ENCODE results near the gene MTX1.

MTX1 gene

DNA sequence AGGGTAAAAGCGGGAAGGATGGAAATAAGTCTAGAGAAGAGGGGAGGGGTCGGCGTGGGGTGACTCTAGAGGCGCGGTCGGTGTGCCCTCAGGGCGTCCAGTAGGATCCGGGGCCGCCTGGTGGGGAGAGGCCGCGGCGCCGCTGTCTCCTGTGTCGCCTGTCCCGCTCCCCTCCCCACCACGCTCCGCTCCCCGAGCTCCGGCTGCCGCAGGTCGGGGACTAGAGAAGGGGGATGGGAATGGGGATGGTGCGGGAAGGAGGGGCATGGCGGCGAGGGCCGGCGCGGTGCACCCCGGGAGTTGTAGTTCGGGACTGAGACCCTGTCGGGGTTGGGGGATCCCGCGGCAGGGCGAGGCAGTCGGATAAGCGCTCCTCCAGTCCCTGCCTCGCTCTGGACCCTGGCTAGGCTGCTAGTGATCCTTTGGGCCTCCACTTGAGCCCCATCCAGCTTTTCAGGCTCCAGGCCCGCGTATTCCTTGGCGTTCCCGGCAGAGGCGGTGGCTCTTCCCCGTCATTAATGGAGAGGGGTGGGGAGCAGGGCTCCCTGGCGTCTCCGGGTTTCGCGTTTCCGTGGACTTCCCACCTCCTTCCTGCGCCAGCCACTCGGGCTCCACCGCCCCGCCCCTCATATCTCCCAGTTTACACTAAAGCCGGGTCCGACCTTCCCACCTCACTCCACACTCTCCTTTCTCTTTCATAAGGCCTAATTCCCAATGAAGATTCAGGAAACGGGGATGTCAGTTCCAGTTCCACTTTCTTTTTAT is 46.9 kb downstream of the MTX1 start, which contains the start of gene ENTREP3:
Gene ENTREP3, minus strand, starts transcription at position 241 of the 765 bp plus-strand sequence. CDS start 606 bp downstream, outside the sequence.
- DNase-seq (ENCODE audit: low read depth in 2 of 2, low spot score in 1 of 2): peak in 1 of 2 donors; percentile 42

DNA sequence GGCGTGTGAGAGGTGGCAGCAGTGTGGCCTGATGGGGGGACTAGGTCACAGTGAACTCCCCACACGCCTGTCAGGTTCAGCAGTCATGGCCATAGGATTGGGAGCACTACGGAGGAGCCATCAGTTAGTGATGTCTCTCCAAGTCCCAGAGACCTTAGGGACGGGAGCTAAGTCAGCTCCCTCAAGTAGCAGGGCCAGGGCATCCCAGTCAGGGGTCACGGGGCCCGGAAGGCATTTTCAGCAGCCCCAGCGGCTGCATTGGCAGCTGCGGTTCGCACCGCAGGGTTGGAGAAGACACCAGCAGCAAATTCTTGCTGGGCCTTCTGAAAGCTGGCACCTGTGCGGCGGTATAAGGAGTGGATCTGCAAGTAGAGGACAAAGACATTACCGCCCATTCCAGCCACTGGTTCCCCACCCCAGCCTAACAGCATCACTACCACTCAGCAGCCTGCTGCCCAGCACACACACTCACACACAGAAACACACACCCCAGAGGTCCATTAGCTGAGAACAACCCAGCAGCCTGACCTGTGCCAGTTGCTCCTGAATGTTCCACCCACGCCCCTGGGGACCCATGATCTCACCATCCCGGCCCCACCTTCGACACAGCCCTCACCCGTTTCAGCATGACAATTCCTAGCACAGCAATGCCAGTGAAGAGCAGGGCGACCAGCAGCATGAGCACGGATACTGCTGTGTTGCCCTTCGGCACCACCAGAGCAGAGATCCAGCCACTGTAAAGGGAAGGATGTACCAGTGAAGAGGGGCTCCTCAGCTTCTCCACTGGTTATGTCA is 47.8 kb downstream of the MTX1 start:
- no peak for DNase-seq (ENCODE audit: low read depth in 2 of 2, low spot score in 1 of 2)

DNA sequence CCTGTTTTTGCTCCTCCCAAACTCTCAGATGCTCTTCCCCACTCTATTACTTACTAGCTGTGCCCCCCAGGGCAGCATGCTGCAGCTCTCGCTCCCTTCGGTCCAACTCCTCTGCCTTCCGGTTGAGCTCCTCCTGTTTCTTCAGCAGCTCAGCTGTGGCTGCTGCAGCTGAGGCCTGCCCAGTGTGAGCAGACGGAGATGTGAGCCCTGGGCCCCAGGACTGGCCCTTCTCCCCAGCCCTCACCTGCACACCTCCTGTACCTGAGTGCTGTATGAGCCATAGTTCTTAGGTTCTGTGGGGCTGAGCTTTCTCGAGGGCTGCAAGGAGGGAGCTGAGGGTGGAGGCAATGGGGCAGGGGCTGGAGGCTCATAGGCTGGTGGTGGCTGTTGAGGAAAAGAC is 51.8 kb downstream of the MTX1 start:
- no peak for DNase-seq (ENCODE audit: low read depth in 2 of 2, low spot score in 1 of 2)

DNA sequence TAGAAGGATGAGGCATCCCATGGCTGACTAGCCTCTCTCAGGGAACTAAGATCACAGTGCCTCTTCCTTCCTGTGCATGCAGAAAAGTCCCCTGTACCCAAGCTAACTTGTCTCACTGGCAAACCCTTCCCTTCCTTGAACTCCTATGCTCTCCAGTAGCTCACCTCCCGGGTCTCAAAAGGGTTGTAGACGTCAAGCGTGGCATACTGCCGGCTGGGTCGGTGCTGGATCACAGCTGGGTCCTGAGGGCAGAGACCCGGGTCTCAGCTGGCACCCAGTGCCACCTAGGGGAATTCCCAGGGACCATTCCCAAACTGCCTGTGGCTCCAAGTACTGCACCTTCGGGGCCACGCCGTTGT is 53.0 kb downstream of the MTX1 start:
- DNase-seq (ENCODE audit: low read depth in 2 of 2, low spot score in 1 of 2): no peak

DNA sequence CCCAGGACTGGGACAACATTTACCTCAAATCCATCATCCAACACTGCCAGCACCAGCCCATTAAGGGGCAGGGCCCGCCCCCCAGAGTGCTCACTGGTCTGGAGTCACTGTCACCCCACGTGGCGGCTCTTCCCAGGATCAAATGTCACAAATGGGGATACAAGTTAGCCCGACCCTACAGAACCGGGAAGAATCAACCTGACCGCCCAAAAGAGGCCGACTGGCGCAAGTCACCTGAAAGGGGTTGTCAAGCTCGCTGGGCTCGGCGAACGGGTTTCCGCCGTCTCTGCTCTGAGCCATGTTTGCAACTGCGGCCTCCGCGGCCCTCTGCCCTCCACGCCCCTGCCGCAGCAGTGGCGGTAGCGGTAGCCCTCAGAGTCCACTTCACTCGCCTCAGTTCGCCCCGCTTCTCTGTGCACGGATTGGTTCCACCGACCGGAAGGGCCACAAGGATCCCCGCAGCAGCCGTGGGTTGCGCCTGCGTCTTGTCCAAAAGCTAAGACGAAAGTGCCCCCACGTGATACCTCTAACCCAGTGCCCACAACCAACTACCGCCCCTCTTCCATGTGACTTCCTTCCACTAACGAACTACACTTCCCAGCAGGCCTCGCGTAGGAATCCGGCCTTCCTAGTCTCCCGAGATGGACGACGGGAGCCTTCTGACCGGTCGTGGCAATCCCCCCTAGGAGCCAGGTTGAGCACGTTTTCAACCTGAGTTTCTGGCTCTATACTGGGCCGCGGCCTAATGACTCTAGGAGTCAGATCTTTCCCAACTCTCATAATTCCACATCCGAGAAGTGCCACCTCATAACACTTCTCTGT is 53.6 kb downstream of the MTX1 start, which contains the start of gene SCAMP3:
Gene SCAMP3, minus strand, starts transcription at position 509 of the 822 bp plus-strand sequence. Its CDS starts 209 bp downstream, at position 300.
- DNase-seq (ENCODE audit: low read depth in 2 of 2, low spot score in 1 of 2): peak; percentile 66 to 74

DNA sequence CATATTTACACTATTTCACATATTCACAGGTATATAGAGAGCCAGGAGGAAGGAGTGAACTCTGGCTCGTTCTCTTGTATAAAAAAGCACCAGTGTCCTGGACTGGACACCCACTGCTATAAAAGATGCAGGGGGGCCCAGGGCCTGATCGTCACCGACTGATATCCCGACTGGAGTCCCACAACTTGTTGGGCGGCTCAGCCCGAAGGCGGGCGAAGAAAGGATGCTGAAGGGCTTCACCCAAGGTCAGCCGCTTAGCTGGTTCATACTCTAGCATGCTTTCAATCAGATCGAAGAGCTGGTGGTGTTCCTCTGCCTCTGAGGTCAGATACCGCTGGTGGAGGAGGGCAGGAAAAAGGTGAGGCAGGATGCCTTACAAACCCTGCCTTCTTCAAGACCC is 54.6 kb downstream of the MTX1 start:
- no peak for DNase-seq (ENCODE audit: low read depth in 2 of 2, low spot score in 1 of 2)
